IMR-90 (cell line): ENCODE data around the gene C9orf50.

Experiments used
- BHLHE40 ChIP-seq: fragments of 150-350 bp; IDR thresholded peaks from 2 replicates; pipeline ENCODE4 v1.6.1; 2016; ENCODE audit warnings: mild to moderate bottlenecking, low read depth, low read length
- CEBPB ChIP-seq: IDR thresholded peaks from 2 replicates; pipeline ENCODE4 v1.6.1; 2012; ENCODE audit warnings: low read depth, low read length, improper control_type of control experiment
- MAFK ChIP-seq: IDR thresholded peaks from 2 replicates; pipeline ENCODE4 v1.6.1; 2012; ENCODE audit warnings: low read depth, low read length, improper control_type of control experiment
- MXI1 ChIP-seq: IDR thresholded peaks from 2 replicates; pipeline ENCODE4 v1.6.1; 2012; ENCODE audit warnings: low read depth, mild to moderate bottlenecking, low read length, moderate library complexity, borderline replicate concordance
- NFE2L2 ChIP-seq: fragments of 150-350 bp; IDR thresholded peaks from 2 replicates; pipeline ENCODE4 v1.6.1; 2016; ENCODE audit warnings: low read depth, mild to moderate bottlenecking, low read length
- POLR2A ChIP-seq: IDR thresholded peaks from 2 replicates; pipeline ENCODE4 v1.6.1; 2012; ENCODE audit warnings: mild to moderate bottlenecking, low read depth, low read length
- RAD21 ChIP-seq: IDR thresholded peaks from 2 replicates; pipeline ENCODE4 v1.6.1; 2012; ENCODE audit warnings: low read length, improper control_type of control experiment
- RFX5 ChIP-seq: IDR thresholded peaks from 2 replicates; pipeline ENCODE4 v1.8.0; 2012; ENCODE audit warnings: low read depth, mild to moderate bottlenecking, low read length, moderate library complexity
- TF ChIP-seq, protein P1 (sequence below): conservative IDR thresholded peaks from 2 replicates; pipeline ENCODE4 v1.5.1; 2012; ENCODE audit warnings: mild to moderate bottlenecking, low read depth, low read length, improper control_type of control experiment
- TF ChIP-seq, protein P2 (sequence below): fragments of 150-350 bp; IDR thresholded peaks from 2 replicates; pipeline ENCODE4 v1.6.1; 2016; ENCODE audit warnings: low read depth, mild to moderate bottlenecking, low read length, moderate library complexity, borderline replicate concordance

DNA sequence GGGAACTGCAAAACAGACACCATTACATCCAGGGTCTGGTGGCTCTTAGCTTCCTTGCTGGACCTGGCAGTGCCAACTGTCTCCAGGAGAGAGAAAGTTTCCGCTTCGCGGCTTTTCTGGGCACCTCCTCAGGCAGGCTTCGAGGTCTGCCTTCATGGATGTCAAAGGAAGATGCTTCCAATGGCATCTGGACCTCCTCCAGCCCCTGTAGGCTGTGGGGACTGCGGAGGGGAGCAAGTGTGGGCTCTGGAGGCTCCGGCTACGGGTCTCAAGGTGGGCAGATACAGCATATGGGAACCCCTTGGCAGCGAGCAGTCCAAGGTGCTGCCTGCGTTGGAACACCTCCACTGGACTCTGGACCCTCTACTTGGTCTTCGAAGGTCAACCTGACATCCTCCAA lies 6.0 kb downstream of the C9orf50 start:
- TF ChIP-seq, protein P1, sequence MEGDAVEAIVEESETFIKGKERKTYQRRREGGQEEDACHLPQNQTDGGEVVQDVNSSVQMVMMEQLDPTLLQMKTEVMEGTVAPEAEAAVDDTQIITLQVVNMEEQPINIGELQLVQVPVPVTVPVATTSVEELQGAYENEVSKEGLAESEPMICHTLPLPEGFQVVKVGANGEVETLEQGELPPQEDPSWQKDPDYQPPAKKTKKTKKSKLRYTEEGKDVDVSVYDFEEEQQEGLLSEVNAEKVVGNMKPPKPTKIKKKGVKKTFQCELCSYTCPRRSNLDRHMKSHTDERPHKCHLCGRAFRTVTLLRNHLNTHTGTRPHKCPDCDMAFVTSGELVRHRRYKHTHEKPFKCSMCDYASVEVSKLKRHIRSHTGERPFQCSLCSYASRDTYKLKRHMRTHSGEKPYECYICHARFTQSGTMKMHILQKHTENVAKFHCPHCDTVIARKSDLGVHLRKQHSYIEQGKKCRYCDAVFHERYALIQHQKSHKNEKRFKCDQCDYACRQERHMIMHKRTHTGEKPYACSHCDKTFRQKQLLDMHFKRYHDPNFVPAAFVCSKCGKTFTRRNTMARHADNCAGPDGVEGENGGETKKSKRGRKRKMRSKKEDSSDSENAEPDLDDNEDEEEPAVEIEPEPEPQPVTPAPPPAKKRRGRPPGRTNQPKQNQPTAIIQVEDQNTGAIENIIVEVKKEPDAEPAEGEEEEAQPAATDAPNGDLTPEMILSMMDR, result no peak
- TF ChIP-seq RFX5 (no peak), RAD21 (no peak), NFE2L2 (no peak), MAFK (no peak), POLR2A (no peak), MXI1 (no peak), CEBPB (no peak), BHLHE40 (no peak)
- TF ChIP-seq, protein P2, sequence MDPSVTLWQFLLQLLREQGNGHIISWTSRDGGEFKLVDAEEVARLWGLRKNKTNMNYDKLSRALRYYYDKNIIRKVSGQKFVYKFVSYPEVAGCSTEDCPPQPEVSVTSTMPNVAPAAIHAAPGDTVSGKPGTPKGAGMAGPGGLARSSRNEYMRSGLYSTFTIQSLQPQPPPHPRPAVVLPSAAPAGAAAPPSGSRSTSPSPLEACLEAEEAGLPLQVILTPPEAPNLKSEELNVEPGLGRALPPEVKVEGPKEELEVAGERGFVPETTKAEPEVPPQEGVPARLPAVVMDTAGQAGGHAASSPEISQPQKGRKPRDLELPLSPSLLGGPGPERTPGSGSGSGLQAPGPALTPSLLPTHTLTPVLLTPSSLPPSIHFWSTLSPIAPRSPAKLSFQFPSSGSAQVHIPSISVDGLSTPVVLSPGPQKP, result no peak
